Activated B cell treated with CpG ODN at 0.5 μM for 24 hours (primary cell): ENCODE data around the gene PIP5KL1. TPM values are rescaled to one million over a fixed set of nuclear protein-coding genes. Genes with fewer than 3 reads are reported as not detected.

Experiments used
- ATAC-seq: fragments of 200-7000 bp; cut with Tn5 transposase; one replicate; pipeline ENCODE4 v1.10.0; 2021; ENCODE audit warnings: low read depth, mild to moderate bottlenecking, moderate library complexity
- CTCF ChIA-PET: fragments of 350-600 bp; sonication (Branson Sonifier 250); formaldehyde crosslinking; loops from one replicate; lab custom pipeline; 2021; ENCODE audit warnings: antibody characterized with exemption; lab: Charles Lee
- POLR2A ChIA-PET: fragments of 350-600 bp; sonication (Branson Sonifier 250); formaldehyde crosslinking; loops from one replicate; lab custom pipeline; 2021; ENCODE audit warnings: antibody characterized with exemption; lab: Charles Lee
- DNase-seq: peaks from one replicate; pipeline ENCODE4 v3.0.0; 2022
- H3K27ac Mint-ChIP-seq: one replicate; pipeline ENCODE4 v1.8.0; 2020; ENCODE audit warnings: mixed read lengths
- H3K27me3 Mint-ChIP-seq: one replicate; pipeline ENCODE4 v1.8.0; 2021; ENCODE audit warnings: mixed read lengths
- H3K36me3 Mint-ChIP-seq: one replicate; pipeline ENCODE4 v1.8.0; 2021; ENCODE audit warnings: low read depth, mixed read lengths
- H3K4me1 Mint-ChIP-seq: one replicate; pipeline ENCODE4 v1.8.0; 2021; ENCODE audit warnings: mixed read lengths
- H3K4me3 Mint-ChIP-seq: one replicate; pipeline ENCODE4 v1.8.0; 2020; ENCODE audit warnings: mild to moderate bottlenecking, mixed read lengths
- H3K9me3 Mint-ChIP-seq: one replicate; pipeline ENCODE4 v1.8.0; 2020; ENCODE audit warnings: mixed read lengths
- CTCF ChIP-seq: fragments of 200-600 bp; IDR thresholded peaks from one replicate; pipeline ENCODE4 v1.8.0; 2022; ENCODE audit warnings: antibody characterized with exemption, mild to moderate bottlenecking
- intact Hi-C: fragments of 100-400 bp; cut with micrococcal nuclease; formaldehyde crosslinking; loops from one replicate; pipeline ENCODE4 v1.15.1; 2024
- total RNA-seq: library from RNA; stranded (reverse); gene quantifications from 2 replicates; pipeline ENCODE4 v1.2.3, GENCODE V29; 2022

PIP5KL1 gene
- 1.7 and 1.8 TPM in 2 replicates for total RNA-seq

GRCh38 chr9:127930231-127931091 is at the start of gene PIP5KL1:
TSS of gene PIP5KL1 (minus strand) at chr9:127930777. CDS start at chr9:127930752, 25 bp downstream.
- intact Hi-C loops: loop anchor here (2.0 to 5.0 kb wide), 2 partner anchors 14 to 318 kb away; partner anchors contain the start of genes ST6GALNAC4 and STXBP1
- POLR2A ChIA-PET: interaction anchor here (0.6 to 1.2 kb wide), 6 partner anchors 9 to 479 kb away, joined by 3 to 11 read pairs (median 4); partner anchors contain the start of genes LRSAM1 and RPL12
- H3K27me3 Mint-ChIP-seq: peaks cover 3% of the 10 kb centered on the region
- DNase-seq (peak; percentile 79), ATAC-seq (peak; percentile 80)
- H3K36me3 Mint-ChIP-seq: peaks cover 14% of the 10 kb centered on the region
- CTCF ChIA-PET: interaction anchor here (1.2 to 1.8 kb wide), 3 partner anchors 9 to 104 kb away, joined by 5 to 7 read pairs (median 6); no protein-coding TSS in a partner anchor
- no peaks in the 10 kb centered on the region for H3K9me3 Mint-ChIP-seq
- H3K4me3 Mint-ChIP-seq: peak within 1 kb of the TSS; percentile 78
- peaks cover 37% of the 10 kb centered on the region for H3K4me1 Mint-ChIP-seq
- TF ChIP-seq CTCF: no peak
- H3K27ac Mint-ChIP-seq: no peak within 1 kb of the TSS

DNA sequence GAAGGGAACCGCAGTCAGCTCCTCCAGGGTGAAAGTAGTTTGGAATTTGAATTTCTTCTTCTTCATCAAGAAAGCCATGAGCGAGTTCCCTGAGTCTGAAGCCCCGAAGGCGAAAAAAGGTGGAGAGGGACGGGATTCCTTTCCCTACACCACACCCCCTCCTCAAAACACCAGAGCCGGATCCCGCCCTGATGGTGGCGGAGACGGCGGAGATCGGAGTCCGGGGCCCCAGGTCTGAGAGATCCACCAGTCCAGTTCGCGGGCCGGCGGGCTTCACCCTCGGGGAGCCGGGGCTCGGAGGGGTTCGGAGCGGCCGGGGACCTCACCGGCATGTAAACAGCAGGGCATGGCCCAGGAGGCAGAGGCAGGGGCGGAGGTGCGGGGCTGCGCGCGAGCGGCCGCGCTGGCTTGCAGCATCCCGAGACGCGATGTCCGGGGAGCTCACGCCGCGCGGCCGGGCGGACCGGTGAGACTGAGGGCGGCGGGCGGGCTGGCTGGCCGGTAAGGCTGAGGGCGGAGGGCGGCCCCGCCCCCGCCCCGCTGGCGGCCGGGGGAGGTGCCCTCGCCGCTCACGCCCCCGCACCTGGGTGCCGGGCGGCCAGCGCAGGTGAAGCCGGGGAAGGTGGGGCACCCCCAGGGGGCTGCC is 49.6 kb upstream of the PIP5KL1 start:
- H3K27ac Mint-ChIP-seq: peak overlapping the region; percentile 91
- POLR2A ChIA-PET: interaction anchor here (0.5 to 8.1 kb wide), 13 partner anchors 9 to 92 kb away, joined by 3 to 93 read pairs (median 8); partner anchors contain the start of genes DPM2, NAIF1 and SLC25A25
- peaks cover 79% of the 10 kb centered on the region for H3K4me1 Mint-ChIP-seq

DNA sequence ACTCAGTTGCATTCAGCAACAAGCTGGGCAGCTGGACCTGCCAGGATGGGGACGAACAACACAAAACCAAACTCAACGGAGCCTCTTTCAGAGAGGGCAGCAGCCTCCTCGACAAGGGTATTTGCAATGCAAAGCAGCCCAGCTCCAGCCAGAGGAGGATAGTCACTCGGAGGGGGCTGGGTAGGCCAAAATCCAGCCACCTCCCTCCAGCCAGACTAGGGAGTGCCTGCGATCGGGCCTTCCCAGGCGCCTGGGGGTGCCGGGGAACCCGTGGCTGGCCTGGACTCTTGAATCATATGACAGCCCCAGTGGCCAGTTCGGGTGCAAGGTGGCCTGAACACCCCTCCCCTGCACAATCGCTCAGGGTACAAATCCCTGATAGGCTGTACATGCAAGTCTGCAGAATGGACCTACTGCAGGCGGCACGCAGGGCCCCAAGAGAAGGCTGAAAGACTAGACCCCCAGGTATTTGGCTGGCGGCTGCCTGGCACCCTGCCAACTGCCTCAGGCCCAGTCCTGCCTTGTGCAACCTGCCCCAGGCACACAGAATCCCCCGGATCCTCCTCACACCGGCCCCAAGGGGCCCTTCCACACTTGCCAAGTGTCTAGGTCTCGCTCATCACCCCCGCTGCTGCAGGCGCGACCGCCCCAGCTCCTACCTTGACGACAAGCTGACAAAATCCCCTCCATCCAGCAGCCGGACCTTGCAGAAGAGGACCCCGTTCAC is 48.9 kb upstream of the PIP5KL1 start:
- peak; percentile 52 for DNase-seq
- TF ChIP-seq CTCF: no peak
- POLR2A ChIA-PET: interaction anchor here (0.5 to 8.1 kb wide), 14 partner anchors 8 to 88 kb away, joined by 3 to 93 read pairs (median 7); partner anchors contain the start of genes DPM2, NAIF1 and SLC25A25
- no peaks in the 10 kb centered on the region for H3K9me3 Mint-ChIP-seq
- no peaks in the 10 kb centered on the region for H3K27me3 Mint-ChIP-seq
- no peak for ATAC-seq
- CTCF ChIA-PET: interaction anchor here (1.2 to 5.5 kb wide), 3 partner anchors 9 to 55 kb away, joined by 4 to 33 read pairs (median 29); no protein-coding TSS in a partner anchor
- intact Hi-C loops: loop anchor here (1.0 to 5.0 kb wide), 5 partner anchors 9 to 138 kb away; no protein-coding TSS in a partner anchor
- peaks cover 79% of the 10 kb centered on the region for H3K4me1 Mint-ChIP-seq
- H3K27ac Mint-ChIP-seq: peak overlapping the region; percentile 91
- peaks cover 11% of the 10 kb centered on the region for H3K36me3 Mint-ChIP-seq
- H3K4me3 Mint-ChIP-seq: peak overlapping the region; percentile 94

More for the DNA sequence above, 49.6 kb upstream of the PIP5KL1 start:
- Mint-ChIP-seq H3K36me3 (peaks cover 10% of the 10 kb centered on the region), H3K9me3 (no peaks in the 10 kb centered on the region), H3K27me3 (no peaks in the 10 kb centered on the region), H3K4me3 (peak overlapping the region; percentile 94)
- DNase-seq: peak; percentile 80
- CTCF ChIA-PET: interaction anchor here (3.7 to 5.5 kb wide), 2 partner anchors 25 to 54 kb away, joined by 29 to 33 read pairs; no protein-coding TSS in a partner anchor
- intact Hi-C loops: loop anchor here (2.0 to 5.0 kb wide), 3 partner anchors 27 to 137 kb away; no protein-coding TSS in a partner anchor
- ATAC-seq: peak; percentile 32
- no peak for TF ChIP-seq CTCF

GRCh38 chr9:127979015-127979332 is 48.4 kb upstream of the PIP5KL1 start:
- H3K36me3 Mint-ChIP-seq: peaks cover 16% of the 10 kb centered on the region
- no peaks in the 10 kb centered on the region for H3K9me3 Mint-ChIP-seq
- intact Hi-C loops: loop anchor here (1.0 kb wide), 2 partner anchors 9 to 56 kb away; no protein-coding TSS in a partner anchor
- no peaks in the 10 kb centered on the region for H3K27me3 Mint-ChIP-seq
- peaks cover 82% of the 10 kb centered on the region for H3K4me1 Mint-ChIP-seq
- no peak for ATAC-seq
- ChIA-PET CTCF (interaction anchor here (1.2 to 5.5 kb wide), 3 partner anchors 9 to 55 kb away, joined by 4 to 33 read pairs (median 29); no protein-coding TSS in a partner anchor), POLR2A (interaction anchor here (0.7 to 8.1 kb wide), 11 partner anchors 8 to 88 kb away, joined by 3 to 93 read pairs (median 7); partner anchors contain the start of genes DPM2, NAIF1 and SLC25A25)
- no peak for TF ChIP-seq CTCF
- peak overlapping the region; percentile 94 for H3K4me3 Mint-ChIP-seq
- peak overlapping the region; percentile 91 for H3K27ac Mint-ChIP-seq
- DNase-seq: no peak
